ENCODE data around the gene EFCAB12.

Gene EFCAB12

DNA sequence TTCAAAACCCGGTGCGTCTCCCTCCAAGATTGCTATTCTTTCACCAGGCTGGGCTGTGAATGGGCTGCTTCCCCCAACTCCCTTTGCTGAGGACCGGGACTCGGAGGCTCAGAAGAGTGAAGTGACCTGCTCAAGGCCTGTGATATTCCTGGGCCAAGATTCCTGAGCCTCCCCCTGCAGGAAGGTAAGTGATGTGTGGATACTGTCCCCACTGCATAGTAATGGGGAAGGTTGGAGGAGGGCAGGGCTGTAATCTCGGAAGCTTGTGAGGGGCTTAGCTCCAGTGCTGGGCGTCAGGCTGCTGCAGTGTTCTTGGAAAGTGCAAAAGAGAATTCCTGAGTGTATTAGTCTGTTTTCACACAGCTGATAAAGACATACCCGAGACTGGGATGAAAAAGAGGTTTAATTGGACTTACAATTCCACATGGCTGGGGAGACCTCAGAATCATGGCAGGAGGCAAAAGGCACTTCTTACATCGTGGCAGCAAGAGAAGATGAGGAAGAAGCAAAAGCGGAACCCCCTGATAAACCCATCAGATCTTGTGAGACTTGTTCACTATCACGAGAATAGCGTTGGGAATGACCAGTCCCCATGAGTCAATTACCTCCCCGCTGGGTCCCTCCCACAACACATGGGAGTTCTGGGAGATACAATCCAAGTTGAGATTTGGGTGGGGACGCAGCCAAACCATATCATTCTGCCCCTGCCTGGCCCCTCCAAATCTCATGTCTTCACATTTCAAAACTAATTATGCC, 67.6 kb downstream of the EFCAB12 start:
- H3K4me3 Mint-ChIP-seq = no peak overlapping the region
- H3K27me3 Mint-ChIP-seq = no peaks in the 10 kb centered on the region
- H3K36me3 Mint-ChIP-seq = no peaks in the 10 kb centered on the region
- H3K27ac Mint-ChIP-seq = no peak overlapping the region
- no peaks in the 10 kb centered on the region for H3K9me3 Mint-ChIP-seq (ENCODE audit: low read depth)
- H3K4me1 Mint-ChIP-seq (ENCODE audit: low read depth) = no peaks in the 10 kb centered on the region

DNA sequence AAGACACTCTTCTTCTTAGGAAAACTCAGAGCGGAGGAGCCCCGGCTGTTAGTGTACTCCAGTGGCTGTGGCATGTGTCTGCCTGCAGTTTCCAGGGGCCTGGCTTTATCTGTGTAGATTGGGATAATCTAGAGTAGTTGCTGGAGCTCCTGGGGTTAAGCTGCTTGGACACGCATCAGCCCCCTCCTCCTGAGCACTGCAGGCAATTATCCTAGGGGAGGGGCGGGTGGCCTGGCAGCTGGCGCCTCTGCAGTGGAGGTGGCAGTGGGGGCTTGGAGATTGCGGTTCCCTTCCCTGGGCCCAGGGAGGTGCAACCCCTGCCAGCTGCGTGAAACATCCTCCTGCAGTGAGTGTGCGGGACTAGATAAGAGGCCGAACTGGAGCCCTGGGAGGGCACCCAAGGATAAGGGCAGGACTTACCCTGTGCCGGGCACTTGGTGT, 68.2 kb downstream of the EFCAB12 start:
- Mint-ChIP-seq H3K9me3 (ENCODE audit: low read depth) (no peaks in the 10 kb centered on the region), H3K4me1 (ENCODE audit: low read depth) (no peaks in the 10 kb centered on the region), H3K27ac (no peak overlapping the region)

DNA sequence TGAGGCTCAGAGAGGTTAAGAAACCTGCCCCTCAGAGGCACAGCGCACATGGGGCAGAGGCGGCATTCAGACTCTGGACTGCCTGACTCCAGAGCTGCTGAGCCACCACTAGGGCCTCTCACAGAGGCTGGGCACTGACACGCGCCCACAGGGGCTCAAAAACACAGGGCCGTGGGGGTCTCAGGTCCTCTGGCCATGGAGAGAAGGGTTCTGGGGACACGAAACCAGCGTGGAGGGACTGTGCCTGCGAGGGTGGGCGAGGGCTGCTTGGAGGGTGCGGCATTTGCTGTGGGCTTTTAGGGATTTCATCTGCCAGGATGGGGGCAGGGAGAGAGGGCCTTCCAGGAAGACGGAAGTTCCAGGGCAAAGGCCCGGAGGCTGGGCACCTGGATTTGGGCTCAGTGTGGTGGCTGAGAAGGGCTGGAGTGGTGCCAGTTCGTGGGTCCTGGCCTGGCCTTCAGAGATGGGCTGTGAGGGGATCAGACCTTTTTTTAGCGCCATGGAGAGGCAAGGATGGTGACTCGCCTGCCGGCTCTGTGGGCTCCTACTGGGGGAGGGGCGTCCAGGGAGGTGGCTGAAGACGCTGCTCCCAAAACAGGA, 69.6 kb downstream of the EFCAB12 start:
- Mint-ChIP-seq H3K4me3 (no peak overlapping the region), H3K36me3 (no peaks in the 10 kb centered on the region), H3K4me1 (ENCODE audit: low read depth) (no peaks in the 10 kb centered on the region), H3K27me3 (no peaks in the 10 kb centered on the region), H3K27ac (no peak overlapping the region), H3K9me3 (ENCODE audit: low read depth) (no peaks in the 10 kb centered on the region)

More for the DNA sequence above, 68.2 kb downstream of the EFCAB12 start:
- no peak overlapping the region for H3K4me3 Mint-ChIP-seq
- no peaks in the 10 kb centered on the region for H3K27me3 Mint-ChIP-seq
- H3K36me3 Mint-ChIP-seq = no peaks in the 10 kb centered on the region

DNA sequence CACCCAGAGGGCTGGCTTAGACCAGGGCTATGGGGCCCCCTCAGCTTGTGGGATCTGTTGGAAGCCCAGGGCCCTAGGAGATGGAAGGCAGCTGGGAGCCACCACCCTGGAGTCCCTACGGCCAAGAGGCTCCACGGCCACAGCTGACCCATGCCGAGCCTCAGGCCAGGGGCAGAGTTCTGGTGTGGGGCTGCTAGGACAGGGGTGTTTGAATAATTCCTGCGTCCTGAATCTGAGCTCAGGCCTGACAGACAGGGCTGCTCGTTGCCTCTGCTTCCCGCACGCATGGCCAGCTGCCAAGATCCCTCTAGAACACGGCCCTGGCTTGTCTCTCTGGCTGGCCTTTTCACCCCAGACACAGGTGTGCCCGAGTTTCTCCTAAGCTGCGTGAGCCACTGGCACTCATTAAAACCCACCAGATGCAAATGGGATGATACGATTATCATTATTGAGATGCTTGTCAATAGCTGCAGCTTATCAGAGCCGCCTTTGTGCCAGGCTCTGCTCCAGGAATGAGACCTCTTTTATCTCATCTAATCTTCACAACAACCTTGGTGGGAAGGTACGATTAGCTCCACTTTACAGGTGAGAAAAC, 70.2 kb downstream of the EFCAB12 start:
- H3K27ac Mint-ChIP-seq = no peak overlapping the region
- H3K36me3 Mint-ChIP-seq = no peaks in the 10 kb centered on the region
- H3K4me3 Mint-ChIP-seq = no peak overlapping the region
- no peaks in the 10 kb centered on the region for H3K4me1 Mint-ChIP-seq (ENCODE audit: low read depth)
- no peaks in the 10 kb centered on the region for H3K27me3 Mint-ChIP-seq
- H3K9me3 Mint-ChIP-seq (ENCODE audit: low read depth) = no peaks in the 10 kb centered on the region

DNA sequence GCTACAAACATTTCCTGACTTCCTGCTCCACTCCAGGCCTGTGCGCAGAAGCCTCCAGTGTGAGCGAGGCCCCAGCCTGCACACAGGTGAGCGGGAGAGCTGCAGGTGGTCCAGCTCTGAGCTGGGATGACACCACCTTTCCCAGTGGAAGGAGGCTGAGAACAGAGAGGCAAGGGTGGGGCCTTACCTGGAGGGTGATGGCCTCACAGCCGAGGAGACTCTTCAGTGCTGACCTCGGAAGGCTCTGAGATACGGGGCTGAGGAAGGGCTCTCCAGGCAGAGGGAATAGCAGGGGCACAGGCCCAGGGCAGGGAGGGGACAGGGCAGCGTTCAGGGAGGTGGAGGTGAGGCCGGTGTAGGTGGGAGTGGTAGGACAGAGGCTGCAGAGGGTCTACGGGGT, 70.8 kb downstream of the EFCAB12 start:
- no peak overlapping the region for H3K4me3 Mint-ChIP-seq
- no peaks in the 10 kb centered on the region for H3K9me3 Mint-ChIP-seq (ENCODE audit: low read depth)
- no peaks in the 10 kb centered on the region for H3K4me1 Mint-ChIP-seq (ENCODE audit: low read depth)
- H3K27me3 Mint-ChIP-seq = no peaks in the 10 kb centered on the region
- no peak overlapping the region for H3K27ac Mint-ChIP-seq
- H3K36me3 Mint-ChIP-seq = no peaks in the 10 kb centered on the region

DNA sequence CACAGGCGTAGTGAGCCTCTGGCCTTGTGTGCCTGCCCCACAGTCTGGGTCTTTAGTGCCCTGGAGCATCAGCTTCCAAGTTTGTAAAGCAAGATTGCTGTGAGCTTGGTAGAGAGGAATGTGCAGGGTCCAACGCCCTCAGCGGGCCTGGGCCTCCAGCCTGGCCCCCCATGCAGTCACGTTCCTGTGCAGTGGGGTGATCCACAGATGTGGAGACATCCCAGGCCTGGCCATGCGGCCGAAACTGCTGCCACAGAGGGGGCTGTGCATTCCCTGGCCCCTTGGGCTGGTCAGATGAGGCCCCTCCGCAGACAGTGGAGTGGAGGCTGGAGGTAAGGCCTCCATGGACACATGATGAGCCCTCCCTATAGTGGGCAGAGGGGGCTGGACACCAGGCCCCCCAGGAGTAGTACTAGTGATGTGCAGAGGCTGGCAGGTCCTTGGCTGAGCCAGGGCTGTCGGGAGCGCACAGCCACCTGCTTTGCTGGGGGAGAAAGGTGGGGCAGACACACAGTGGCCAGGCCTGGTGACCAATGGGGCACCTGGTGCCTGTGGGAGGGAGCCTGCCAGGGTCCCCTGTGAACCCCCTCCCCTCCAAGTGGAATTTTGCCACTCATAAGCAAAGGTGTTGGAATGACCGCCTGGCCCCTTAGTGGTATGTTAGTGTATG, 71.5 kb downstream of the EFCAB12 start:
- H3K4me1 Mint-ChIP-seq (ENCODE audit: low read depth) = no peaks in the 10 kb centered on the region
- H3K9me3 Mint-ChIP-seq (ENCODE audit: low read depth) = no peaks in the 10 kb centered on the region
- H3K27me3 Mint-ChIP-seq = no peaks in the 10 kb centered on the region
- no peak overlapping the region for H3K4me3 Mint-ChIP-seq
- H3K36me3 Mint-ChIP-seq = no peaks in the 10 kb centered on the region
- H3K27ac Mint-ChIP-seq = no peak overlapping the region

DNA sequence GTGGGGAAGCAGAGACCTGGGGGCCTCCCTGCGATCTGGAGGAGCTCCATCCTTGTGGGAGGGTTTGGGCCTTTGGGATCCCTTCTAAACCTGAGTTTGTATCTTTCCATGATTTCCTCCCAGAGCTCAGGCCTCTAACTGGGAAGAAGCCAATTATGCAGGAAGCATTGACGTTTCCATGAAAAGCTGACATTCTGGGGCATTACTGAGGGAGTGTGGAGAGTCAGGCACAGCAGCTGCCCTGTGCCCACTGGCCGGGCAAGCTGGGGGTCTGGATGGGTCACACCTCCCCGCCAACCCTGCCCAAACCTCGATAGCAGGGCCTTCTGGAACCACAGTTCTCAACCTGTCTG, 74.9 kb downstream of the EFCAB12 start:
- Mint-ChIP-seq H3K4me1 (ENCODE audit: low read depth) (no peaks in the 10 kb centered on the region), H3K27me3 (no peaks in the 10 kb centered on the region), H3K36me3 (no peaks in the 10 kb centered on the region), H3K4me3 (no peak overlapping the region), H3K9me3 (ENCODE audit: low read depth) (no peaks in the 10 kb centered on the region), H3K27ac (no peak overlapping the region)

DNA sequence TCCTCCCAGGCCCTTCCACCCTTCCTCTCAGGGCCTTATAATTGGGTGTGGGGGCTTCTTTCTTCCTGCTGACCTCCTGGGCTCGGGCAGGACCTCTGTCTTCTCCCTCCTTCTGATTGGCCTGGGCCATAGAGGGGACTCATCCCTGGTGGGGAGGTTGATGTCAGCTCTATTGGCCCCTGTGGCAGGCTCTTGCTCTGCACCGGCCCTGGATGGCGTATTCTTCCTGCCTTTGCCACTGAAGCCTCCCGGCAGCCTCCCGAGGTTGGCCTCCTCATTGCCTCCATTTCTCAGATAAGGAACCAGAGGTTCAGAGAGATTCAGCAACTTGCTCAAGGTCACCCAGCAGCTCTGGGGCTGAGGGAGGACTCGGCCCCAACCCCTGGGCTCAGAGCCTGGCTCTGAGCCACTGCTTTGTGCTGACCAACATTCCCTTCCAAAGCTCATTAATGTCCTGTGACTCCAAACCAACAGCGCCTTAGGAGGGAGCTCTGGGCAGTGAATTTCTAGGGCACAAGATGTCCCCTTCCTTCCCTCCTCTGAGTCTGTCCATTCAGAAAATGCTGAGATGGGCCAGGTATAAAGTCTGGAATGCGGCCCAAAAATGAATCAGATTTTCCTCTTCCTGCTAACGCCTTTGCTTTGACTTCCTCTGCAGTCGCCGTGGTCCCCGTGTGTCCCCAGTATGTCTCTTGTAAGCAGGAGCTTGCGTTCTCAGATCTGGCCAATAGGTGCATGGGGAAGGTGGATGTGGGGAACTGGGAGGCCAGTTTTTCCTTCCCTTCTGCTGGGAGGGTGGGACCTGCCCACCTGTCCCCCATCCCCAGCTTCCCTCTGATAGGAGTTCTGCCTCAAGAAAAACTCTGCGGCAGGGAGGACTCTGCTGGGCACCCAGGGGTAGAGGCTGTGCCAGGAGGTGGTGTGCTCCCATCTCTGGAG, 75.5 kb downstream of the EFCAB12 start:
- Mint-ChIP-seq H3K4me3 (no peak overlapping the region), H3K27me3 (no peaks in the 10 kb centered on the region)

DNA sequence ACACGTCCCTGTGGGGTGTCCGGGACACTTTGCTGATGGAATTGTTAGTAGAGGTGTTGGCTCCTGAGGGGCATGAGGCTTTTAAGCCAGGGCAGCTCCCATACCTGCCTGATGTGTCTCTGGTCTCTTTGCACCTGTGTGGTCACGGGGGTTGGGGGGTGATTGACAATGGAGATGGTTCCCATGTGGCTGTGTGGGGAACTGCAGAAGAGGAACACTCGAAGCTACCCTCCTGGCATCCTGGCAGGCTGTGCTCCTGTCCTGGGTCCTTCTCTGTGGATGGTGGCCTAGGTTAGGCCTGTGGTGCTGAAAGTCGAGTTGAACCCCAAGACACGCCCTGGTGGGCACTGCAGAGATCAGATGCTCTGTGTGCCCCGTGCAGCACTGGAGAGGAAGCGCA, 76.4 kb downstream of the EFCAB12 start:
- Mint-ChIP-seq H3K36me3 (no peaks in the 10 kb centered on the region), H3K27ac (no peak overlapping the region), H3K27me3 (no peaks in the 10 kb centered on the region), H3K4me1 (ENCODE audit: low read depth) (no peaks in the 10 kb centered on the region), H3K4me3 (no peak overlapping the region), H3K9me3 (ENCODE audit: low read depth) (no peaks in the 10 kb centered on the region)

More for the DNA sequence above, 75.5 kb downstream of the EFCAB12 start:
- no peaks in the 10 kb centered on the region for H3K9me3 Mint-ChIP-seq (ENCODE audit: low read depth)
- no peaks in the 10 kb centered on the region for H3K36me3 Mint-ChIP-seq
- H3K4me1 Mint-ChIP-seq (ENCODE audit: low read depth) = no peaks in the 10 kb centered on the region
- H3K27ac Mint-ChIP-seq = no peak overlapping the region

Measured in activated naive CD8-positive, alpha-beta T cell (primary cell).